Measurements from ENCODE around the gene MIA2.
"Not testable (repeated sequence)": the region's sequence is repeated elsewhere in the genome, so short reads cannot be mapped to it uniquely, and the experiment has no call there.

MIA2 gene

DNA sequence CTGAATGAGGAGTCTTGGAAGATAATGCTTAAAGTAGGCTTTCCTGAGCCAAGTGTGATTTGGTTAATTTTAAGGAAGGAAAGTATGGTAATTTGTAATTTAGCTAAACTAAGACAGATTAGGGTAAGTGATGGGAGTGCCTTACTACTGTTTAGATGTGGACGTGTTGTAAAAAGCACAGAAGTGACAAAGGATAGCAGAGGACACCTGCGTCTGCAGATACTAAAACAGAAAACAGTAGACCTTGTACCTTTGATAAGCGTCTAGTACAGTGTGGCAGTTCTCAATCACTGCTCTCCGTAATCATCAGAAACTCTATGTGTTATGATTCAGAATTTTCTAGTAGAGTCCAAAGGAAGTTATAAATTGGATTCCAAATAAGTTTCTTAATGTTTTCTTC is 58.0 kb downstream of the MIA2 start:
- TF ChIP-seq, protein P1, sequence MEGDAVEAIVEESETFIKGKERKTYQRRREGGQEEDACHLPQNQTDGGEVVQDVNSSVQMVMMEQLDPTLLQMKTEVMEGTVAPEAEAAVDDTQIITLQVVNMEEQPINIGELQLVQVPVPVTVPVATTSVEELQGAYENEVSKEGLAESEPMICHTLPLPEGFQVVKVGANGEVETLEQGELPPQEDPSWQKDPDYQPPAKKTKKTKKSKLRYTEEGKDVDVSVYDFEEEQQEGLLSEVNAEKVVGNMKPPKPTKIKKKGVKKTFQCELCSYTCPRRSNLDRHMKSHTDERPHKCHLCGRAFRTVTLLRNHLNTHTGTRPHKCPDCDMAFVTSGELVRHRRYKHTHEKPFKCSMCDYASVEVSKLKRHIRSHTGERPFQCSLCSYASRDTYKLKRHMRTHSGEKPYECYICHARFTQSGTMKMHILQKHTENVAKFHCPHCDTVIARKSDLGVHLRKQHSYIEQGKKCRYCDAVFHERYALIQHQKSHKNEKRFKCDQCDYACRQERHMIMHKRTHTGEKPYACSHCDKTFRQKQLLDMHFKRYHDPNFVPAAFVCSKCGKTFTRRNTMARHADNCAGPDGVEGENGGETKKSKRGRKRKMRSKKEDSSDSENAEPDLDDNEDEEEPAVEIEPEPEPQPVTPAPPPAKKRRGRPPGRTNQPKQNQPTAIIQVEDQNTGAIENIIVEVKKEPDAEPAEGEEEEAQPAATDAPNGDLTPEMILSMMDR (IDR thresholded peaks at IDR 0.05; ENCODE audit: low read depth, low read length) = no peak
- no peak overlapping the region for H3K4me3 ChIP-seq (ENCODE audit: low read depth, low read length)

DNA sequence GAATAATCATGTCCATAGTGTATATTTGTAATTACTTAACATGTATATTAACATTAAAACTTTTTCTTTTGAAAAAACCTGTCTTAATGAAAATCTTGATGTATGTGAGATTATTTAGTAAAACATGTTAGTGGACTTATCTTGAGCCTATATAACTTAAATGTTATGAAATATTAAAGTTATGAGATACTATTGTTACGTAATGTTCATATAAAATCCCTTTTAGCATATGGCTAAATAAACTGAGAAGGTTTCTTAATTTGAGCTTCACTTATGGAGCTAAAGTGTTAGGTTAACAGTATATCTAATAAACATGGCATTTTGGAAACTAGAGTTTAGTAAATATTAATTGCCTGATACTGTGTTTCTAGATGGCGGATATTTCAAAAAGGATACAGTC is 59.9 kb downstream of the MIA2 start:
- TF ChIP-seq, protein P1 (IDR thresholded peaks at IDR 0.05; ENCODE audit: low read depth, low read length) = no peak

DNA sequence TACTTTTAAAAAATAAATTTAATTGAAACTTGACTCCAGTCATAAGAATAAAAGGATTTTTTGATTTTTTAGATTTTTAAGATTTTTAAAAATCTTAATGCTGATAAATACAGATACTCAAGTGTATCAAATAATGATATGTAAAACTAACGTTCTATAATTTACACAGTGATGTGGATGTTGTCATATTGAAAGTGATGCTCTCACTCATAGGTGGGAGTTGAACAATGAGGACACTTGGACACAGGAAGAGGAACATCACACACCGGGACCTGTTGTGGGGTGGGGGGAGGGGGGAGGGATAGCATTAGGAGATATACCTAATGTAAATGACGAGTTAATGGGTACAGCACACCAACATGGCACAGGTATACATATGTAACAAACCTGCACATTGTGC is 66.7 kb downstream of the MIA2 start:
- H3K4me3 ChIP-seq (ENCODE audit: low read depth, low read length) = not testable (repeated sequence)

More for the DNA sequence above, 59.9 kb downstream of the MIA2 start:
- no peak overlapping the region for H3K4me3 ChIP-seq (ENCODE audit: low read depth, low read length)

DNA sequence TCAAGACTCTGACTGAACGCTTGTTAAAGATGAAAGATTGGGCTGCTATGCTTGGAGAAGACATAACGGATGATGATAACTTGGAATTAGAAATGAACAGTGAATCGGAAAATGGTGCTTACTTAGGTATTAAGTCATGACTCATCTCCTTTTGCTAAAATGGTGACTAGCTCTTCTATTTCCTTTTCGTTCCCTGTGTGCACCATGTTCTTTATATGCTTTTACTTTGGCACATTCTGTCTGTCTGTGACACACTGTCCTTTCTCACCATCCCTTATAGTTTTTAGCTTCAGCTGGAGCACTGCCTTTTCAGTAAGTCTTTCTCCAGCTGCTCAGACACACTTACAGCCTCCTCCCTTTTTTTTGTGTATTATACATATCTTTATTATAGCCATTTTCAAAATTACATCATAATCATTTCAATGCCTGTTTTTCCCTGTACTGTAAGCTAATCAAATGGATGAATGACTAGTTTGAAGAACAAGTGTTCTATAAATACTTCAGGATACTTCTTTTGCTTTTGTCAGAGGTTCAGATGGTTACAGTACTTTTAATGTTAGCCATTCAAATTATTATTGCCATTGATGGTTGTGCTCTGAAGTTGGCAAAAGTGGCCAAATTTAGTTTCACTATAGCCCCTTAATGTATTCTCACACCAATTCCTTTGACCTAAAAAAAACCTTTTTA is 68.6 kb downstream of the MIA2 start:
- H3K4me3 ChIP-seq (ENCODE audit: low read depth, low read length) = no peak overlapping the region
- TF ChIP-seq, protein P1 (IDR thresholded peaks at IDR 0.05; ENCODE audit: low read depth, low read length) = no peak

DNA sequence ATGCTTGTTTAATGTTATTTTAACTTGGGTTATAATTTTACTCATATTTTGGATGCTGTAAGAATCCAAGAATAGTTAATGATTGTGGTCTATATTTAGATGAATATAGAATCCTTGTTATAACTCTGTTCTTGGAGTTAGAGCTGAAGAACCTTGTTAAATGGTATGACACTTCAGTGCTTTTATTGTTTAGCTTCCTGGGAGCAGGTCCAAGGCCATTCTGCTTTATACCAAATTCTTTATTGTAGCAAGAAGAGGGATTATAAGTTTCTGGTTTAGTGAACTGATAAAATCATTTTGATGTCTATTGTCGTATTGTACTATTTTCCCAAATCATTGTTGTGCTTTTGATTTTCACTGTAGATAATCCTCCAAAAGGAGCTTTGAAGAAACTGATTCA is 69.4 kb downstream of the MIA2 start:
- no peak overlapping the region for H3K4me3 ChIP-seq (ENCODE audit: low read depth, low read length)

DNA sequence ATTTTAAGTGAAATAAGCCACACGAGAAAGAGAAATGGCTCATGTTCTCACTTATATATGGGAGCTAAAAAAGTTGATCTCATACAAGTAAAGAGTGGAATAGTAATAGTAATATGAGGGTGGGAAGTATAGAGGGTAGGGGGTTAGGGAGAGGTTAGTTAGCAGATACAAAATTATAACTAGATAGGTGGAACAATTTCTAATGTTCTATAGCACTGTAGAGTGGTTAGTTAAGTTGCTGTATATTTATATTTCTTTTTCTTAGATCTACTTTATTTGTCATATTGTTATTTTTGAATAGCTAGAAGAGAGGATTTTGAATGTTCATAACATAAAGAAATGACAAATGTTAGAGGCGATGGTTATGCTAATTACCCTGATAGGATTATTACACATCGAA is 74.1 kb downstream of the MIA2 start:
- no peak overlapping the region for H3K4me3 ChIP-seq (ENCODE audit: low read depth, low read length)
- TF ChIP-seq, protein P1 (IDR thresholded peaks at IDR 0.05; ENCODE audit: low read depth, low read length) = no peak

More for the DNA sequence above, 69.4 kb downstream of the MIA2 start:
- TF ChIP-seq, protein P1 (IDR thresholded peaks at IDR 0.05; ENCODE audit: low read depth, low read length) = no peak

DNA sequence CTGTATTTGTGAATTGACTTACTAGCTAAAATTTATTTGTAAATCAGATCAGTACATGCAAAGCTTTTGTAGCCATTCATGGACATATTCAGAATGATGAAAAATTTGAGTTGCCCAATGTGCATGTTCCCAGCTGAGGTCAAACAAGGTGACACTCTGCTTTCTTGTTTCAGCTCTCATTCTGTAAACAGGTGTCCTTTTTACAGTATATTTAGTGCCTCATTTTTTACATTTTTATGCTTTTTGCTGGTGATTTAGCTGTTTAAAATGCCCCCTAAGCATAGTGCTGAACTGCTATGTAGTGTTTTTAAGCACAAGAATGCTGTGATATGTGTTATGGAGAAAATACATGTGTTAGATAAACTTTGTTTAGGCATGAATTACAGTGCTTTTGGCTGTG is 76.3 kb downstream of the MIA2 start:
- TF ChIP-seq, protein P1 (IDR thresholded peaks at IDR 0.05; ENCODE audit: low read depth, low read length) = no peak
- H3K4me3 ChIP-seq (ENCODE audit: low read depth, low read length) = no peak overlapping the region

All from WI38 (cell line).